Measurements from ENCODE around the gene ZNF236.

DNA sequence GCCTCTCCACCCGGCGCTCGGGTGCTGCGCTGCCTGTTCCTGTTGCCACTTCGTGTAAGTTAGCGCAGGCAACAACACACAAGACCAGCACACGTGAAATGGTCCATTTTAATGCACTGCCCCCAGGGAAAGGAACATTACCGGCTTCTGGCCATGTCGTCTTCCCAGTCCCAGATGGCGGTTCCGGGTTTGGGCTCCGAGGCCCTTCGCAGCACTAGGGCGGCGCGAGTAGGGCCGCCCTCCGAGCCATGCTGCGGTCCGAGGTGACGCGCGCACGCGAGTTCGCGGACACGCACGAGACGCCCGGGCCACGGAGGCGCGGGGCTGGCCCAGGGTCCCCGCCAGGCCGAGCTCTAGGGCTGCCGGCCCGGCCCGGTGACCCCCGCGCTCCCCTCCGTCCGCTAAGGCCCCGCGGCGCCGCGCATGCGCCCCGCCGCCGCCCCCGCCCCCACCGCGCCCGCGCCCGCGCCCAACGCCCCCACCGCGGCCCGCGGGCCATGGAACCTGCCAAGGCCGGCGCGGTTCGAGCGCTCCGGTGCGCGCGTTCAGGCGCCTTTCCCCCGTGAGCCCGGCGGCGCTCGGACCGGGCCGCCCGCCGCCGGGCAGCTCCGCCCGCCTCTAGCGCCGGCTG, 367 bp upstream of the ZNF236 start:
- TF ChIP-seq, protein P1, sequence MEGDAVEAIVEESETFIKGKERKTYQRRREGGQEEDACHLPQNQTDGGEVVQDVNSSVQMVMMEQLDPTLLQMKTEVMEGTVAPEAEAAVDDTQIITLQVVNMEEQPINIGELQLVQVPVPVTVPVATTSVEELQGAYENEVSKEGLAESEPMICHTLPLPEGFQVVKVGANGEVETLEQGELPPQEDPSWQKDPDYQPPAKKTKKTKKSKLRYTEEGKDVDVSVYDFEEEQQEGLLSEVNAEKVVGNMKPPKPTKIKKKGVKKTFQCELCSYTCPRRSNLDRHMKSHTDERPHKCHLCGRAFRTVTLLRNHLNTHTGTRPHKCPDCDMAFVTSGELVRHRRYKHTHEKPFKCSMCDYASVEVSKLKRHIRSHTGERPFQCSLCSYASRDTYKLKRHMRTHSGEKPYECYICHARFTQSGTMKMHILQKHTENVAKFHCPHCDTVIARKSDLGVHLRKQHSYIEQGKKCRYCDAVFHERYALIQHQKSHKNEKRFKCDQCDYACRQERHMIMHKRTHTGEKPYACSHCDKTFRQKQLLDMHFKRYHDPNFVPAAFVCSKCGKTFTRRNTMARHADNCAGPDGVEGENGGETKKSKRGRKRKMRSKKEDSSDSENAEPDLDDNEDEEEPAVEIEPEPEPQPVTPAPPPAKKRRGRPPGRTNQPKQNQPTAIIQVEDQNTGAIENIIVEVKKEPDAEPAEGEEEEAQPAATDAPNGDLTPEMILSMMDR (IDR thresholded peaks at IDR 0.05; ENCODE audit: low read depth, low read length, missing input control), result no peak
- TF ChIP-seq REST (IDR thresholded peaks at IDR 0.05), result no peak
- TF ChIP-seq FOXA2 (IDR thresholded peaks at IDR 0.05), result no peak

Data from liver (tissue), 2 donors.